IPS DF 6.9 (cell line): ENCODE measurements around the gene PDLIM1.

Experiments used
- DNase-seq: peaks from one replicate; pipeline ENCODE4 v3.0.0-alpha.2; 2013; ENCODE audit warnings: low read depth, low spot score
- H3K27ac ChIP-seq: one replicate; pipeline ENCODE4 v1.5.1; 2013; ENCODE audit warnings: low read length, control low read depth
- H3K27me3 ChIP-seq: 2 replicates; pipeline ENCODE4 v1.6.1; 2013; ENCODE audit warnings: mild to moderate bottlenecking, low read length; ENCODE audit not compliant: control insufficient read depth, insufficient read depth
- H3K36me3 ChIP-seq: 2 replicates; pipeline ENCODE4 v1.6.1; 2013; ENCODE audit warnings: low read length; ENCODE audit not compliant: control insufficient read depth, insufficient read depth
- H3K4me1 ChIP-seq: 2 replicates; pipeline ENCODE4 v1.6.1; 2013; ENCODE audit warnings: low read length; ENCODE audit not compliant: control insufficient read depth, insufficient read depth
- H3K4me3 ChIP-seq: 2 replicates; pipeline ENCODE4 v1.5.1; 2013; ENCODE audit warnings: mild to moderate bottlenecking, low read length
- H3K9me3 ChIP-seq: 2 replicates; pipeline ENCODE4 v1.6.1; 2013; ENCODE audit warnings: low read length, inconsistent platforms; ENCODE audit not compliant: control insufficient read depth, insufficient read depth
- WGBS: extraction: QIAGEN DNeasy Blood & Tissue Kit; methylation state at CpG from one replicate; pipeline ENCODE4 v1.1.7; 2013; ENCODE audit warnings: mixed read lengths, missing lambda C conversion rate; ENCODE audit not compliant: insufficient read length, insufficient coverage; 5-methylcytosine and 5-hydroxymethylcytosine counted together

PDLIM1 gene

GRCh38 chr10:95253686-95254085, 37.1 kb downstream of the PDLIM1 start:
- H3K27me3 ChIP-seq: no peaks in the 10 kb centered on the region
- no peak overlapping the region for H3K27ac ChIP-seq
- peaks cover 3% of the 10 kb centered on the region; the same call in 1 of the 2 replicates for H3K4me1 ChIP-seq
- H3K4me3 ChIP-seq: no peak overlapping the region
- WGBS: no CpG with 5 or more reads among the region's 2 CpGs
- DNase-seq: no peak
- H3K36me3 ChIP-seq: peaks cover 2% of the 10 kb centered on the region; the same call in 1 of the 2 replicates
- H3K9me3 ChIP-seq: no peaks in the 10 kb centered on the region

GRCh38 chr10:95253007-95253406, 37.8 kb downstream of the PDLIM1 start:
- H3K36me3 ChIP-seq: peaks cover 2% of the 10 kb centered on the region; the same call in 1 of the 2 replicates
- H3K4me1 ChIP-seq: peaks cover 3% of the 10 kb centered on the region; the same call in 1 of the 2 replicates
- DNase-seq: no peak
- H3K4me3 ChIP-seq: no peak overlapping the region
- H3K27me3 ChIP-seq: no peaks in the 10 kb centered on the region
- H3K27ac ChIP-seq: no peak overlapping the region
- H3K9me3 ChIP-seq: no peaks in the 10 kb centered on the region
- no CpG with 5 or more reads among the region's 2 CpGs for WGBS

- H3K9me3 ChIP-seq: no peaks in the 10 kb centered on the region
- H3K27me3 ChIP-seq: no peaks in the 10 kb centered on the region
- H3K27ac ChIP-seq: no peak overlapping the region
- no CpG with 5 or more reads among the region's 4 CpGs for WGBS
- peaks cover 5% of the 10 kb centered on the region; the same call in 1 of the 2 replicates for H3K4me1 ChIP-seq
- no peaks in the 10 kb centered on the region for H3K36me3 ChIP-seq
- H3K4me3 ChIP-seq: no peak overlapping the region
- no peak for DNase-seq
Measured at GRCh38 chr10:95250856-95251255, 39.9 kb downstream of the PDLIM1 start.

- no peaks in the 10 kb centered on the region for H3K27me3 ChIP-seq
- H3K9me3 ChIP-seq: no peaks in the 10 kb centered on the region
- peaks cover 4% of the 10 kb centered on the region; the same call in 1 of the 2 replicates for H3K36me3 ChIP-seq
- no peak for DNase-seq
- no CpG with 5 or more reads among the region's 3 CpGs for WGBS
- peaks cover 5% of the 10 kb centered on the region; the same call in 1 of the 2 replicates for H3K4me1 ChIP-seq
- H3K27ac ChIP-seq: no peak overlapping the region
- no peak overlapping the region for H3K4me3 ChIP-seq
Measured at GRCh38 chr10:95249467-95249866, 41.3 kb downstream of the PDLIM1 start.

GRCh38 chr10:95248989-95249388, 41.8 kb downstream of the PDLIM1 start:
- Histone ChIP-seq H3K9me3 (no peaks in the 10 kb centered on the region), H3K4me3 (no peak overlapping the region), H3K4me1 (peaks cover 5% of the 10 kb centered on the region; the same call in 1 of the 2 replicates), H3K27me3 (no peaks in the 10 kb centered on the region), H3K36me3 (peaks cover 4% of the 10 kb centered on the region; the same call in 1 of the 2 replicates), H3K27ac (no peak overlapping the region)
- WGBS: no CpG with 5 or more reads among the region's 3 CpGs
- DNase-seq: no peak

GRCh38 chr10:95247881-95248583, 42.8 kb downstream of the PDLIM1 start:
- H3K4me3 ChIP-seq: no peak overlapping the region
- H3K27me3 ChIP-seq: no peaks in the 10 kb centered on the region
- H3K4me1 ChIP-seq: peaks cover 5% of the 10 kb centered on the region; the same call in 1 of the 2 replicates
- no peaks in the 10 kb centered on the region for H3K9me3 ChIP-seq
- H3K36me3 ChIP-seq: peaks cover 4% of the 10 kb centered on the region; the same call in 1 of the 2 replicates
- WGBS: no CpG with 5 or more reads among the region's 7 CpGs
- H3K27ac ChIP-seq: no peak overlapping the region
- DNase-seq: no peak

- Histone ChIP-seq H3K4me1 (peaks cover 7% of the 10 kb centered on the region; the same call in 1 of the 2 replicates), H3K27ac (no peak overlapping the region), H3K9me3 (no peaks in the 10 kb centered on the region), H3K36me3 (peaks cover 4% of the 10 kb centered on the region; the same call in 1 of the 2 replicates), H3K27me3 (no peaks in the 10 kb centered on the region), H3K4me3 (no peak overlapping the region)
- no CpG with 5 or more reads among the region's 6 CpGs for WGBS
- no peak for DNase-seq
Measured at GRCh38 chr10:95247200-95247880, 43.5 kb downstream of the PDLIM1 start.

- Histone ChIP-seq H3K4me1 (peaks cover 7% of the 10 kb centered on the region; the same call in 1 of the 2 replicates), H3K4me3 (no peak overlapping the region), H3K9me3 (no peaks in the 10 kb centered on the region), H3K27me3 (no peaks in the 10 kb centered on the region), H3K36me3 (peaks cover 4% of the 10 kb centered on the region; the same call in 1 of the 2 replicates), H3K27ac (no peak overlapping the region)
- DNase-seq: peak; percentile 81
- WGBS: no CpG with 5 or more reads among the region's 1 CpG
Measured at GRCh38 chr10:95246582-95247051, 44.2 kb downstream of the PDLIM1 start.

- WGBS: no CpG with 5 or more reads among the region's 6 CpGs
- H3K4me1 ChIP-seq: peaks cover 7% of the 10 kb centered on the region; the same call in 1 of the 2 replicates
- no peak for DNase-seq
- H3K27ac ChIP-seq: no peak overlapping the region
- H3K36me3 ChIP-seq: peaks cover 8% of the 10 kb centered on the region; the same call in 1 of the 2 replicates
- no peaks in the 10 kb centered on the region for H3K9me3 ChIP-seq
- no peak overlapping the region for H3K4me3 ChIP-seq
- H3K27me3 ChIP-seq: no peaks in the 10 kb centered on the region
Measured at GRCh38 chr10:95245425-95246055, 45.3 kb downstream of the PDLIM1 start.

- Histone ChIP-seq H3K27me3 (no peaks in the 10 kb centered on the region), H3K4me1 (0 out of 2 replicates have a peak, but pooled peaks cover 3% of the 10 kb centered on the region), H3K27ac (no peak overlapping the region), H3K4me3 (no peak overlapping the region), H3K9me3 (no peaks in the 10 kb centered on the region), H3K36me3 (peaks cover 8% of the 10 kb centered on the region; the same call in 1 of the 2 replicates)
- DNase-seq: no peak
- no CpG with 5 or more reads among the region's 2 CpGs for WGBS
Measured at GRCh38 chr10:95244152-95244551, 46.7 kb downstream of the PDLIM1 start.
